ENCODE results near the gene ARHGAP29.

- TF ChIP-seq, protein P1, sequence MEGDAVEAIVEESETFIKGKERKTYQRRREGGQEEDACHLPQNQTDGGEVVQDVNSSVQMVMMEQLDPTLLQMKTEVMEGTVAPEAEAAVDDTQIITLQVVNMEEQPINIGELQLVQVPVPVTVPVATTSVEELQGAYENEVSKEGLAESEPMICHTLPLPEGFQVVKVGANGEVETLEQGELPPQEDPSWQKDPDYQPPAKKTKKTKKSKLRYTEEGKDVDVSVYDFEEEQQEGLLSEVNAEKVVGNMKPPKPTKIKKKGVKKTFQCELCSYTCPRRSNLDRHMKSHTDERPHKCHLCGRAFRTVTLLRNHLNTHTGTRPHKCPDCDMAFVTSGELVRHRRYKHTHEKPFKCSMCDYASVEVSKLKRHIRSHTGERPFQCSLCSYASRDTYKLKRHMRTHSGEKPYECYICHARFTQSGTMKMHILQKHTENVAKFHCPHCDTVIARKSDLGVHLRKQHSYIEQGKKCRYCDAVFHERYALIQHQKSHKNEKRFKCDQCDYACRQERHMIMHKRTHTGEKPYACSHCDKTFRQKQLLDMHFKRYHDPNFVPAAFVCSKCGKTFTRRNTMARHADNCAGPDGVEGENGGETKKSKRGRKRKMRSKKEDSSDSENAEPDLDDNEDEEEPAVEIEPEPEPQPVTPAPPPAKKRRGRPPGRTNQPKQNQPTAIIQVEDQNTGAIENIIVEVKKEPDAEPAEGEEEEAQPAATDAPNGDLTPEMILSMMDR (conservative IDR thresholded peaks at IDR 0.05; ENCODE audit: low read depth, low read length) = no peak
- TF ChIP-seq, protein P2, sequence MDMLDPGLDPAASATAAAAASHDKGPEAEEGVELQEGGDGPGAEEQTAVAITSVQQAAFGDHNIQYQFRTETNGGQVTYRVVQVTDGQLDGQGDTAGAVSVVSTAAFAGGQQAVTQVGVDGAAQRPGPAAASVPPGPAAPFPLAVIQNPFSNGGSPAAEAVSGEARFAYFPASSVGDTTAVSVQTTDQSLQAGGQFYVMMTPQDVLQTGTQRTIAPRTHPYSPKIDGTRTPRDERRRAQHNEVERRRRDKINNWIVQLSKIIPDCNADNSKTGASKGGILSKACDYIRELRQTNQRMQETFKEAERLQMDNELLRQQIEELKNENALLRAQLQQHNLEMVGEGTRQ (IDR thresholded peaks at IDR 0.05; ENCODE audit: low read depth, low read length) = no peak
- TF ChIP-seq CEBPB (IDR thresholded peaks at IDR 0.05; ENCODE audit: low read depth, low read length) (no peak), SMC3 (IDR thresholded peaks at IDR 0.05; ENCODE audit: low read depth, low read length) (no peak), POLR2A (IDR thresholded peaks at IDR 0.05; ENCODE audit: low read depth, low read length) (no peak)
Measured at GRCh38 chr1:94153133-94153532, 84.3 kb downstream of the ARHGAP29 start.

Measured in IMR-90 (cell line).